SK-N-SH (cell line): Measurements from ENCODE around the gene NFE2. TPM values are rescaled to one million over a fixed set of nuclear protein-coding genes. Genes with fewer than 3 reads are reported as not detected.

ENCODE experiments used
- CTCF ChIA-PET: fragments of 300-600, 350-600 bp; formaldehyde crosslinking; extraction: SDS; loops from one replicate; lab custom pipeline; 2021; lab: Yijun Ruan, JAX
- POLR2A ChIA-PET: fragments of 350-600 bp; sonication (Branson Sonifier 250); formaldehyde crosslinking; extraction: SDS; loops from one replicate; lab custom pipeline; 2020; ENCODE audit warnings: antibody characterized with exemption, inconsistent platforms; lab: Yijun Ruan, JAX
- DNase-seq: peaks from one replicate; pipeline ENCODE4 v3.0.0; 2012
- H2AFZ ChIP-seq: fragments of 200-600 bp; sonication (generic); 2 replicates; pipeline ENCODE4 v1.8.1; 2016; ENCODE audit warnings: antibody characterized with exemption, mild to moderate bottlenecking, low read depth
- H3F3A ChIP-seq: fragments of 200-600 bp; sonication (generic); replicated peaks from 2 replicates; pipeline ENCODE3; 2016; ENCODE audit warnings: antibody characterized with exemption, mild to moderate bottlenecking; ENCODE audit not compliant: insufficient read depth
- H3K27ac ChIP-seq, 2 experiments: fragments of 200-500 bp in 1 of 2; fragments of 200-600 bp in 1 of 2; sonication (Bioruptor generic) in 1 of 2; sonication (generic), shearing (Covaris generic) in 1 of 2; 2 replicates each; pipeline versions ENCODE4 v1.5.1 to v1.6.1; 2014 to 2016; ENCODE audit warnings: low read depth in 2 of 2, inconsistent platforms in 1 of 2, low read length in 1 of 2, mild to moderate bottlenecking in 1 of 2, mixed read lengths in 1 of 2
- H3K27me3 ChIP-seq: fragments of 200-600 bp; sonication (generic), shearing (Covaris generic); 2 replicates; pipeline ENCODE4 v1.6.1; 2016; ENCODE audit warnings: mixed run types; ENCODE audit not compliant: insufficient read depth
- H3K36me3 ChIP-seq, 2 experiments: fragments of 200-500 bp in 1 of 2; fragments of 200-600 bp in 1 of 2; sonication (Bioruptor generic) in 1 of 2; sonication (generic) in 1 of 2; replicated peaks in 1 of 2; 2 replicates each; pipeline versions ENCODE3 to v1.5.1; 2014 to 2016; ENCODE audit warnings: low read length in 1 of 2, mild to moderate bottlenecking in 1 of 2; ENCODE audit not compliant: insufficient read depth in 2 of 2, control insufficient read depth in 1 of 2
- H3K4me1 ChIP-seq, 2 experiments: fragments of 200-500 bp in 1 of 2; fragments of 200-600 bp in 1 of 2; sonication (Bioruptor generic) in 1 of 2; sonication (generic), shearing (Covaris generic) in 1 of 2; 2 replicates each; pipeline versions ENCODE4 v1.5.1 to v1.6.1; 2014 to 2016; ENCODE audit warnings: low read depth in 1 of 2, low read length in 1 of 2, mixed run types in 1 of 2; ENCODE audit not compliant: insufficient read depth in 2 of 2, control insufficient read depth in 1 of 2
- H3K4me2 ChIP-seq: fragments of 200-600 bp; sonication (generic), shearing (Covaris generic); 2 replicates; pipeline ENCODE4 v1.6.1; 2017; ENCODE audit warnings: mixed run types
- H3K4me3 ChIP-seq, 2 experiments: fragments of 200-500 bp in 1 of 2; fragments of 200-600 bp in 1 of 2; sonication (Bioruptor generic) in 1 of 2; sonication (generic), shearing (Covaris generic) in 1 of 2; 2 replicates each; pipeline versions ENCODE4 v1.5.1 to v1.8.1; 2014 to 2016; ENCODE audit warnings: low read depth in 2 of 2, inconsistent platforms in 1 of 2, low read length in 1 of 2, mild to moderate bottlenecking in 1 of 2, mixed read lengths in 1 of 2, moderate library complexity in 1 of 2
- H3K79me2 ChIP-seq: fragments of 200-600 bp; sonication (generic); 2 replicates; pipeline ENCODE4 v1.8.1; 2017; ENCODE audit warnings: mild to moderate bottlenecking; ENCODE audit not compliant: insufficient read depth
- H3K9ac ChIP-seq: fragments of 200-600 bp; sonication (generic); 2 replicates; pipeline ENCODE4 v1.6.1; 2017; ENCODE audit warnings: mixed run types
- H3K9me2 ChIP-seq: fragments of 200-600 bp; sonication (generic); 2 replicates; pipeline ENCODE4 v1.6.1; 2017; ENCODE audit warnings: mixed run types
- H3K9me3 ChIP-seq: fragments of 200-600 bp; sonication (generic); 2 replicates; pipeline ENCODE4 v1.6.1; 2017; ENCODE audit warnings: mixed run types, mild to moderate bottlenecking, moderate library complexity
- H4K20me1 ChIP-seq: fragments of 200-600 bp; sonication (generic); 2 replicates; pipeline ENCODE4 v1.6.1; 2017; ENCODE audit warnings: mild to moderate bottlenecking, mixed run types; ENCODE audit not compliant: insufficient read depth
- CHD2 ChIP-seq: fragments of 150-350 bp; IDR thresholded peaks from 2 replicates; pipeline ENCODE4 v1.6.1; 2018; ENCODE audit warnings: low read length; ENCODE audit not compliant: partially characterized antibody
- FOXJ3 ChIP-seq: sonication (generic); formaldehyde crosslinking; IDR thresholded peaks from 2 replicates; pipeline ENCODE4 v1.5.1; 2020; ENCODE audit warnings: mild to moderate bottlenecking, missing genetic modification reagents
- GABPA ChIP-seq: IDR thresholded peaks from 2 replicates; pipeline ENCODE4 v1.4.0; 2012; ENCODE audit warnings: low read depth, mild to moderate bottlenecking
- GATA2 ChIP-seq: sonication (generic); formaldehyde crosslinking; IDR thresholded peaks from 2 replicates; pipeline ENCODE4 v1.5.0; 2020; ENCODE audit warnings: mild to moderate bottlenecking, missing genetic modification reagents
- JUND ChIP-seq: IDR thresholded peaks from 2 replicates; pipeline ENCODE4 v1.4.0; 2012
- RAD21 ChIP-seq: IDR thresholded peaks from 2 replicates; pipeline ENCODE4 v1.6.1; 2012; ENCODE audit warnings: mild to moderate bottlenecking, low read length
- RCOR1 ChIP-seq: fragments of 150-350 bp; IDR thresholded peaks from 2 replicates; pipeline ENCODE4 v1.6.1; 2017; ENCODE audit warnings: antibody characterized with exemption, low read length
- RFX5 ChIP-seq: IDR thresholded peaks from 2 replicates; pipeline ENCODE4 v1.6.1; 2012; ENCODE audit warnings: mild to moderate bottlenecking, improper control_type of control experiment, low read length
- SIN3A ChIP-seq: IDR thresholded peaks from 2 replicates; pipeline ENCODE4 v1.6.1; 2012; ENCODE audit warnings: low read depth, mild to moderate bottlenecking, low read length, moderate library complexity, borderline replicate concordance
- SMC3 ChIP-seq: IDR thresholded peaks from 2 replicates; pipeline ENCODE4 v1.6.1; 2012; ENCODE audit warnings: low read depth, low read length, improper control_type of control experiment
- TAF1 ChIP-seq: IDR thresholded peaks from 2 replicates; pipeline ENCODE4 v1.6.1; 2012; ENCODE audit warnings: low read depth, mild to moderate bottlenecking, low read length, moderate library complexity, borderline replicate concordance
- polyA plus RNA-seq, 3 experiments: library from polyadenylated mRNA; depleted of rRNA; stranded (reverse); fragments of >200 nt; gene quantifications; 2 replicates each; pipeline ENCODE4 v1.2.3, GENCODE V29; 2012
- TF ChIP-seq, protein P1 (sequence below): IDR thresholded peaks from 2 replicates; pipeline ENCODE4 v1.4.0; 2012; ENCODE audit warnings: low read depth, borderline replicate concordance
- TF ChIP-seq, protein P2 (sequence below): fragments of 150-350 bp; IDR thresholded peaks from 2 replicates; pipeline ENCODE4 v1.6.1; 2017; ENCODE audit warnings: antibody characterized with exemption, low read length, low read depth, borderline replicate concordance
- TF ChIP-seq, protein P3 (sequence below): fragments of 150-350 bp; IDR thresholded peaks from 2 replicates; pipeline ENCODE4 v1.6.1; 2016; ENCODE audit warnings: mild to moderate bottlenecking, low read depth, low read length
- TF ChIP-seq, protein P4 (sequence below): IDR thresholded peaks from 2 replicates; pipeline ENCODE4; 2012

The NFE2 gene
- polyA plus RNA-seq, 1 of the 3 experiments (the other 2 are of a cell fraction): 0.25 TPM

DNA sequence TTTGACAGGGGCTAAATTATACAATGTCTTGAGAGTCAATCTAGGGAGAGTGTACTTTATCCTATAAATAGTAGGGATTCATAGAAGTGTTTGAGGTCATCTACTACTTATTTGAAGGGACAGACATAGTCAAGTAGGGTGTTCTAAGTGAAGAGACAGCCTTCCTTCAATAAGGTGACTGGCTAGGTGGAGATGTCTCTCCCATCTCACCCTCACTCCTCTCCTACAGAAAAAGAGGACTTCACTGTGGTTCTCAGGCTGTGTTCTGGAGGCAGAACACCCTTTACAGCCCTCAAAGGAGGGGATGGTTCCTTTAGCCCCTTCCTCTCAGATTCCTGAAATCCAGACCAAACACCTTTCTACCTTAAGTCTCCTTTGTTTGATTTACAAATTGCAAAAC is 2.8 kb upstream of the NFE2 start:
- Histone ChIP-seq H3K79me2 (no peaks in the 10 kb centered on the region), H2AFZ (no peak overlapping the region), H4K20me1 (no peaks in the 10 kb centered on the region), H3F3A (peaks cover 3% of the 10 kb centered on the region), H3K4me2 (no peak overlapping the region), H3K27ac (no peak overlapping the region), H3K9ac (no peak overlapping the region), H3K27me3 (no peaks in the 10 kb centered on the region; the same call in 1 of the 2 replicates), H3K4me3 (no peak overlapping the region), H3K4me1 (peaks cover 0 to 17% of the 10 kb centered on the region in 2 experiments; a peak in 1 of 4 replicates), H3K9me2 (no peaks in the 10 kb centered on the region), H3K9me3 (no peaks in the 10 kb centered on the region), H3K36me3 (no peaks in the 10 kb centered on the region)
- POLR2A ChIA-PET: no interaction called here
- TF ChIP-seq CHD2 (no peak), SIN3A (no peak), SMC3 (no peak), JUND (no peak), RCOR1 (no peak), GATA2 (no peak), GABPA (no peak), FOXJ3 (CRISPR knock-in tag) (no peak), TAF1 (no peak), RAD21 (no peak), RFX5 (no peak)
- TF ChIP-seq, protein P1, sequence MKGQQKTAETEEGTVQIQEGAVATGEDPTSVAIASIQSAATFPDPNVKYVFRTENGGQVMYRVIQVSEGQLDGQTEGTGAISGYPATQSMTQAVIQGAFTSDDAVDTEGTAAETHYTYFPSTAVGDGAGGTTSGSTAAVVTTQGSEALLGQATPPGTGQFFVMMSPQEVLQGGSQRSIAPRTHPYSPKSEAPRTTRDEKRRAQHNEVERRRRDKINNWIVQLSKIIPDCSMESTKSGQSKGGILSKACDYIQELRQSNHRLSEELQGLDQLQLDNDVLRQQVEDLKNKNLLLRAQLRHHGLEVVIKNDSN: no peak
- TF ChIP-seq, protein P2, sequence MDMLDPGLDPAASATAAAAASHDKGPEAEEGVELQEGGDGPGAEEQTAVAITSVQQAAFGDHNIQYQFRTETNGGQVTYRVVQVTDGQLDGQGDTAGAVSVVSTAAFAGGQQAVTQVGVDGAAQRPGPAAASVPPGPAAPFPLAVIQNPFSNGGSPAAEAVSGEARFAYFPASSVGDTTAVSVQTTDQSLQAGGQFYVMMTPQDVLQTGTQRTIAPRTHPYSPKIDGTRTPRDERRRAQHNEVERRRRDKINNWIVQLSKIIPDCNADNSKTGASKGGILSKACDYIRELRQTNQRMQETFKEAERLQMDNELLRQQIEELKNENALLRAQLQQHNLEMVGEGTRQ: no peak
- TF ChIP-seq, protein P3, sequence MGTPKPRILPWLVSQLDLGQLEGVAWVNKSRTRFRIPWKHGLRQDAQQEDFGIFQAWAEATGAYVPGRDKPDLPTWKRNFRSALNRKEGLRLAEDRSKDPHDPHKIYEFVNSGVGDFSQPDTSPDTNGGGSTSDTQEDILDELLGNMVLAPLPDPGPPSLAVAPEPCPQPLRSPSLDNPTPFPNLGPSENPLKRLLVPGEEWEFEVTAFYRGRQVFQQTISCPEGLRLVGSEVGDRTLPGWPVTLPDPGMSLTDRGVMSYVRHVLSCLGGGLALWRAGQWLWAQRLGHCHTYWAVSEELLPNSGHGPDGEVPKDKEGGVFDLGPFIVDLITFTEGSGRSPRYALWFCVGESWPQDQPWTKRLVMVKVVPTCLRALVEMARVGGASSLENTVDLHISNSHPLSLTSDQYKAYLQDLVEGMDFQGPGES: no peak
- TF ChIP-seq, protein P4, sequence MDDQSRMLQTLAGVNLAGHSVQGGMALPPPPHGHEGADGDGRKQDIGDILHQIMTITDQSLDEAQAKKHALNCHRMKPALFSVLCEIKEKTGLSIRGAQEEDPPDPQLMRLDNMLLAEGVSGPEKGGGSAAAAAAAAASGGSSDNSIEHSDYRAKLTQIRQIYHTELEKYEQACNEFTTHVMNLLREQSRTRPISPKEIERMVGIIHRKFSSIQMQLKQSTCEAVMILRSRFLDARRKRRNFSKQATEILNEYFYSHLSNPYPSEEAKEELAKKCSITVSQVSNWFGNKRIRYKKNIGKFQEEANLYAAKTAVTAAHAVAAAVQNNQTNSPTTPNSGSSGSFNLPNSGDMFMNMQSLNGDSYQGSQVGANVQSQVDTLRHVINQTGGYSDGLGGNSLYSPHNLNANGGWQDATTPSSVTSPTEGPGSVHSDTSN: no peak
- CTCF ChIA-PET: interaction anchor here (1.1 kb wide), 1 partner anchor 89 kb away, joined by 3 read pairs; no protein-coding TSS in a partner anchor
- no peak for DNase-seq
